GM21825 (cell line): ENCODE data around the gene KMT5B.
A peak's percentile ranks its signal among the peaks of the same experiment; 100 is the strongest.
"Not testable (repeated sequence)": the region's sequence is repeated elsewhere in the genome, so short reads cannot be mapped to it uniquely, and the experiment has no call there.

Experiments used
- ATAC-seq: cut with Tn5 transposase; IDR thresholded peaks from one replicate; pipeline ENCODE4 v1.9.1; 2021; ENCODE audit warnings: mild to moderate bottlenecking, moderate library complexity; ENCODE audit not compliant: unreplicated experiment

Gene KMT5B

DNA sequence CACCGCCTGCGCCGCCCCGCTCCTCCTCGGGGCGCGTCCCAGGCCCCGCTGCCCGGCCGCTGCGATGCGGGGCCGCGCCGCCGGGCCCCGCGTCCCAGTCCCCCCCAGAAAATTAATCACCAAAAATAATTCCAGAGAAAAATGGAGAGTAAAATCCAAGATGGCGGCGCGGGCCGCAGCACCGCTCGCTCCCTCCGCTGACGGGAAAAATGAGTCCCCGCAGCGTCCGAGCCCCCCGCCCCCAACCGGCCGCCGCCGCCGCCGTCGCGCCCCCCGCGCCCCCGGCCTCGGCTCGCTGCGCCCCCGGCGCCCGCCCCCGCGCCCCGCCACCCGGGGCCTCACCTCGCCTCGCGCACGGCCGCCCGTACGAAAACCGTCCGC, at the start of gene KMT5B:
Gene KMT5B, minus strand, starts transcription at position 162 of the 381 bp plus-strand sequence. CDS start 23,220 bp downstream, outside the sequence.
- ATAC-seq, result peak; percentile 10

GRCh38 chr11:68262544-68262827, 49.4 kb upstream of the KMT5B start:
- no peak for ATAC-seq

DNA sequence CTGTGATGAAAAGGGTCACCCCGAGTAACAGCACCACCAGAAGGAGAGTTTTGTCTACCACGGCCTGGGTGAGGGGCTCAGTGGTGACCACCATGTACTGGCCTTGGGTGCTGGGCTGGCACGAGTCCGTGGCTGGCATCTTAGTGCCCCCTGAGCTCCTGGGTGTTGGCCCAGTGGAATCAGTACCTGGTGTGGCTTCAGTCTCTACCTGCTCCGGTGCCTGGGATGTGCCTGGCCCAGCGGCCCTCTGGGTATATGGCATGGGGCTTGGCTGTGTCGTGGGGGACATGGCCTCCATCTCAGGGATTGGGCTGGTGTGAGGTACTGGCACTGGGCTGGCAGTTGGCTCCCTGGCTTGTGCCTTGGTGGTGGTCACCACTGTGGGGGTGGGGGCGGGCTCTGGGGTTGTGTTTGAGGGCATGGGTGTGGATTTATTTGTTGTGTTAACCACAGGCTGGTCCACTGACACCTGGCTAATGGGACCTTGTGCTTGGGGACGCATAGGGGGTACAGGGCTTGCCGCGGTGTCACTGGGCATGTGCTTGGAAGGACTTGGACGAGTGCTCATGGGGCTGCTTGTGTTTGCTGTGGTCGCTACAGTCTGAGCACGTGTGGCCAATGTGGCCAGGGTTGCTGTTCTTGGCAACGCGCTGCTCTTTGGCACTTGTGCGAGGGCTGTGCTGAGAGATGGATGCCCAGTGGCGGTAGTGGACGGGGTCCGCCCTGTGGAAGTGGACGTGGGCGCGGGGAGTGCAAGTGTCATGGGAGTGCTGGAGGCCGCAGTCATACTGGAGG, 48.9 kb upstream of the KMT5B start:
- ATAC-seq, result no peak

- no peak for ATAC-seq
These were observed 47.9 kb upstream of the KMT5B start for GRCh38 chr11:68261006-68261405.

DNA sequence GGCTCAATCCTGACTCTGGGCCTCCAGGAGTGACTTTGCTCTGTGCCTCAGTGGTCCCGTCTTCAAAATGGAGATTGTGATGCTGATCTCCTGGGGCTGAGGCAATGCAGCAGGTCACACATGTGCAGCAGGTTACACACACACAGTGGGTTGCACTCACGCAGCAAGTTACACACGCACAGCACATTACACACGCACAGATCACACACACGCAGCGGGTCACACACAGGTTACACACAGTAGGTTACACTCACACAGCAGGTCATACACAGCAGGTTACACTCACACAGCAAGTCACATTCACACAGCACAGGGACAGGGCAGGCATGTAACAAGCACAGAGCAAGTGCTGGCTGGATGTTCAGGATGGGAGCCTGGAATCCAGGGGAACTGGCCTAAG, 47.4 kb upstream of the KMT5B start:
- no peak for ATAC-seq

DNA sequence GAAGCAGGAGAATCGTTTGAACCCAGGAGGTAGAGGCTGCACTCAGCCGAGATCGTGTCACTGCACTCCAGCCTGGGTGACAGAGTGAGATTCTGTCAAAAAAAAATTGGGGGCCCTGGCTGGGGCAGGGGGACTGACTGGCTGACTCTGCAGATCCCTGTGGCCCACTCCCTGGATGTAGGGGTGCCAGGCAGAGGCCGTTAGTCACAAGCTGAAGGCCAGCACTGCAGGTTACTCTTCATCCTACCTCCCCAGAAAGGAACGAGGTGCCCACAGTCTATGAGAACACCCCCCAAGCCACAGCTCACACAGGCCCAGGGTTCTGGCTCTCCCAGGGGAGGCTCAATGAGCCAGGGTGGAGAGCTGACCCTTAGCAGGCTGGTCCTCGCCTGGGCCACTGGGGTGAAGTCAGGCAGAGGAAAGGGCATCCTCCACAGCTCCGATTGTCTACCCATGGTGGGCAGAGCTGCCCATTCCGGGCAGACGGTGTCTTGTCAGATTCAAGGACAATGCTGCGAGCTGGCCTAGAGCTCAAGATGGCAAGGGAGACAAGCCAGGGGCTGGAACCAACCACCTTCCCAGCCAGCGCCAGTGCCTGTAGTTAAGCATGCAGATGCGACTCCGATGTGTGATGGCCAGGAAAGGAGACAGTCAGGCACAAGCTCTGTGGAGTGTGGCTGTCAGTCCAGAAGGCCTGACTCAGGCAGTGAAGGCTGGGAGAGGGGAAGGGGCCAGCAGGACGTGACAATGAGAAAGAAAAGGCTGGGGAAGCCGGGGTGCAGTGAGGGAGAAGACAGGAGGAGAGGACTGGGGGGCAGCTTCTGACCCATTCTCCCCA, 46.2 kb upstream of the KMT5B start:
- ATAC-seq, result no peak

- no peak for ATAC-seq
These were observed 45.3 kb upstream of the KMT5B start for GRCh38 chr11:68258363-68258765.

GRCh38 chr11:68257477-68258362, 44.6 kb upstream of the KMT5B start:
- no peak for ATAC-seq

GRCh38 chr11:68256331-68256741, 43.2 kb upstream of the KMT5B start:
- no peak for ATAC-seq

- ATAC-seq, result no peak
These were observed 42.4 kb upstream of the KMT5B start for GRCh38 chr11:68255526-68255925.

DNA sequence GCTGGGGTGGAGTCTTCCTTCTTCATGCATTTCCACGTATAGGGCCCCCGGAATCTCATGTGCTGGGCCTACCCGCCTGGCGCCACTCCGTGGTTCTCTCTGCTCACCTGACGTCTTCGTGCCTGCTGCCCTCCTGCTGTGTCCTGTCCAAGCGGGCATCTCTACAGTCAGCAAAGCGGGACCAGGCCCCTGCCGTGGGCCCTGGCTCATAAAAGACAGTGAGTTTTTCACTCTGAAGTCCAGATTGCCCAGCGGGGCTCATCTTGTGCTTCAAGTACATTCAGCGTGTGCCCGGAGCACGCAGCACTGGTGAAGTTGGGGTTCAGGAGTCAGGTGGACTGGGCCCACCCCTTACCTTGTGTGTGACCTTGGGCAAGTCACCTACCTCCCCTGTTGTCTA, 41.3 kb upstream of the KMT5B start:
- ATAC-seq, result no peak

DNA sequence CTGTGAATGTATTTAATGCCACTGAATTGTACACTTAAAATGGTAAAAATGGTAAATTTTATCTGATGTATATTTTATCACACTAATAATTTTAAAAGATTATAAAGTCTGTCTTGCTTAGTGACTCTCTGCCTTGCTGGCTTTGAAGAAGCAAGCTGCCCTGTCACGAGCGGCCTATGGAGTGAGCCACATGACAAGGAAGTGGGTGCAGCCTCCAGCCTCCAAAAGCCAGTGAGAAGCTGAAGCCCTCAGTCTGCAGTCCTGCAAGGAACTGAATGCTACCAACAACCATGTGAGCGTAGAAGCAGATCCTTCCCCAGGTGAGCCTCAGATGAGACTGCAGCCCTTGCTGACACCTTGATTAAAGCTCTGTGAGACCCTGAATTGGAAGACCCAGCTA, 38.7 kb upstream of the KMT5B start:
- ATAC-seq, result no peak

DNA sequence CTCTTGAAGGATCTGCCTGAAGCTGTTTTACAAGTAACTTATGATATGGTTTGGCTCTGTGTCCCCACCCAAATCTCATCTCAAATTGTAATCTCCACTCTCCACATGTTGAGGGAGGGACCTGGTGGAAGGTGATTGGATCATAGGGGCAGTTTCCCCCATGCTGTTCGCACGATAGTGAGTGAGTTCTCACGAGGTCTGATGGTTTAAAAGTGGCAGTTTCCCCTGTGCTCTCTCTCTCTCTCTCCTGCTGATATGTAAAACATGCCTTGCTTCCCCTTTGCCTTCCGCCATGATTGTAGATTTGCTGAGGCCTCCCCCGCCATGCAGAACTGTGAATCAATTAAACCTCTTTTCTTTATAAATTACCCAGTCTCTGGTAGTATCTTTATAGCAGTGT, 31.8 kb upstream of the KMT5B start:
- ATAC-seq, result not testable (repeated sequence)

DNA sequence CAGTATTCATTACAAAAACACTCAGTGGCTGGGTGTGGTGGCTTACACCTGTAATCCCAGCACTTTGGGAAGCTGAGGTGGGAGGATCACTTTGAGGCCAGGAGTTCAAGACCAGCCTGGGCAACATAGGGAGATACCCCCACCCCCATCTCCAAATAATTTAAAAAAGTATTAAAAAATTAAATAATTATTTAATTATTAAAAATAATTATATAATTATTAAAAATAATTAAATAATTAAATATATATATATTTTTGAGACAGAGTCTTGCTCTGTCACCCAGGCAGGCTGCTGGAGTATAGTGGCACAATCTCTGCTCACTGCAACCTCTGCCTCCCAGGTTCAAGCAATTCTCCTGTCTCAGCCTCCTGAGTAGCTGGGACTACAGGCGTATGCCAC, 30.8 kb upstream of the KMT5B start:
- not testable (repeated sequence) for ATAC-seq

GRCh38 chr11:68242616-68243015, 29.5 kb upstream of the KMT5B start:
- ATAC-seq, result no peak

- no peak for ATAC-seq
These were observed 18.5 kb upstream of the KMT5B start for GRCh38 chr11:68231621-68232020.

GRCh38 chr11:68229601-68230000, 16.5 kb upstream of the KMT5B start:
- ATAC-seq, result no peak

- no peak for ATAC-seq
These were observed 13.3 kb upstream of the KMT5B start for GRCh38 chr11:68226421-68226820.

DNA sequence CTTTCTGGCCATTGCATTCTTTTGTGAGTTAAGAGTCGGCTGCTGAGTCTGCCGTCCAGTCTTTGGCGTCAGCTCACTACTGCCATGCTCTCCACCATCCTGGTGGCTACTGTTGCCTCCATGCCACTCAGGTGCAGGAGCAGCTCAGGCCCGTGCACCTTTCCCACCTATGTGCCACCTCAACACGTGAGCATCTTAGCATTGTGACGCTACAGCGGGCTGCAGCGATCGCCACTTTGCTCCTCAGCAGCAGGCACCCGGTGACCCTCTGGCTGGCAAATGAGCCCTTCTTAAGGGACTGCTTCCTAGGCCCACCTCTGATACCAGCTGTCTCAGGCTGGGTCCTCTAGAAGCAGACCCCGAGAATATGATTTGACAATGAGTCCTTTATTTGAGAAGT, 11.5 kb upstream of the KMT5B start:
- ATAC-seq, result no peak

DNA sequence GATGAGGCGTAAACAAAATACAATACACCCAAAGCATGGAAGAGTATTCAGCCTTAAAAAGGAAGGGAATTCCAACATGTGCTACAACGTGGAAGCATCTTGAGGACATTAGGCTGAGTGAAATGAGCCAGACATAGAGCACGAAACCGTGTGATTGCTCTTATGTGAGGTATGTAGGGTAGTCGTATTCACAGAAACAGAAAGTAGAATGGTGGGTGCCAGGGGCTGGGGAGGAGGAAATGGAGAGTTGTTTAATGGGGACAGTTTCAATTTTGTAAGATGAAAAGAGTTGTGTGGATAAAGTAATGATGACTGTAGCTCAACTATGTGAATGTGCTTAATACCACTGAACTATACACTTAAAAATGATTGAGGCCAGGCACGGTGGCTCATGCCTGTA, 10.2 kb upstream of the KMT5B start:
- ATAC-seq, result no peak

- ATAC-seq, result no peak
These were observed 8.3 kb upstream of the KMT5B start for GRCh38 chr11:68221406-68221805.
